Inflammatory macrophage (primary cell): ENCODE measurements around the gene EXOC2.
"Not testable (repeated sequence)": the region's sequence is repeated elsewhere in the genome, so short reads cannot be mapped to it uniquely, and the experiment has no call there.

Experiments used
- DNase-seq, 2 donors: peaks; one replicate each; pipeline ENCODE4 v3.0.0-alpha.2; 2020 to 2022

The EXOC2 gene

GRCh38 chr6:582370-582769 is 110.6 kb downstream of the EXOC2 start:
- DNase-seq: no peak

- no peak for DNase-seq
Measured at GRCh38 chr6:579339-579738, 113.6 kb downstream of the EXOC2 start.

GRCh38 chr6:572596-573265 is 120.2 kb downstream of the EXOC2 start:
- DNase-seq: no peak

- no peak for DNase-seq
Measured at GRCh38 chr6:571892-572291, 121.0 kb downstream of the EXOC2 start.

GRCh38 chr6:570825-571224 is 122.1 kb downstream of the EXOC2 start:
- DNase-seq: no peak

- DNase-seq: no peak
Measured at GRCh38 chr6:568954-569523, 123.9 kb downstream of the EXOC2 start.

- no peak for DNase-seq
Measured at GRCh38 chr6:568085-568484, 124.9 kb downstream of the EXOC2 start.

- DNase-seq: no peak
Measured at GRCh38 chr6:563863-564262, 129.1 kb downstream of the EXOC2 start.

- DNase-seq: no peak
Measured at GRCh38 chr6:562052-562676, 130.8 kb downstream of the EXOC2 start.

- DNase-seq: not testable (repeated sequence)
Measured at GRCh38 chr6:561335-561734, 131.6 kb downstream of the EXOC2 start.

GRCh38 chr6:558959-559358 is 134.0 kb downstream of the EXOC2 start:
- DNase-seq: no peak

- no peak for DNase-seq
Measured at GRCh38 chr6:558089-558488, 134.8 kb downstream of the EXOC2 start.

GRCh38 chr6:551829-552350 is 141.0 kb downstream of the EXOC2 start:
- DNase-seq: no peak

GRCh38 chr6:551405-551804 is 141.5 kb downstream of the EXOC2 start:
- no peak for DNase-seq

GRCh38 chr6:549906-550305 is 143.0 kb downstream of the EXOC2 start:
- no peak for DNase-seq

GRCh38 chr6:548517-548916 is 144.4 kb downstream of the EXOC2 start:
- no peak for DNase-seq

GRCh38 chr6:548091-548490 is 144.8 kb downstream of the EXOC2 start:
- DNase-seq: no peak

GRCh38 chr6:540490-540889 is 152.4 kb downstream of the EXOC2 start:
- DNase-seq: no peak

- DNase-seq: no peak
Measured at GRCh38 chr6:537114-537513, 155.8 kb downstream of the EXOC2 start.

- DNase-seq: no peak
Measured at GRCh38 chr6:530425-530824, 162.5 kb downstream of the EXOC2 start.

GRCh38 chr6:528989-529388 is 163.9 kb downstream of the EXOC2 start:
- no peak for DNase-seq

- DNase-seq: no peak
Measured at GRCh38 chr6:527989-528673, 164.8 kb downstream of the EXOC2 start.

- DNase-seq: no peak
Measured at GRCh38 chr6:524803-525202, 168.1 kb downstream of the EXOC2 start.

- no peak for DNase-seq
Measured at GRCh38 chr6:520820-521219, 172.1 kb downstream of the EXOC2 start.
